Neural cell (in vitro differentiated cells): ENCODE data around the gene FBXO21. TPM values are rescaled to one million over a fixed set of nuclear protein-coding genes. Genes with fewer than 3 reads are reported as not detected.

ENCODE experiments used
- H2AFZ ChIP-seq: fragments of 200-600, 300-800 bp; sonication (generic), shearing (Covaris generic); 2 replicates; pipeline ENCODE4 v1.6.0; 2014; ENCODE audit warnings: low read depth, mild to moderate bottlenecking, antibody characterized with exemption, low read length, moderate library complexity
- H3F3A ChIP-seq: fragments of 200-600 bp; shearing (Covaris generic); 2 replicates; pipeline ENCODE4 v1.6.1; 2016; ENCODE audit warnings: mild to moderate bottlenecking, moderate library complexity, mixed read lengths, antibody characterized with exemption, low read length; ENCODE audit not compliant: insufficient read depth, poor library complexity, severe bottlenecking
- H3K27ac ChIP-seq: fragments of 200-600, 300-800 bp; sonication (generic), shearing (Covaris generic); 2 replicates; pipeline ENCODE4 v1.5.1; 2014; ENCODE audit warnings: mild to moderate bottlenecking, low read length, moderate library complexity
- H3K27me3 ChIP-seq: fragments of 300-800, 200-600 bp; sonication (generic), shearing (Covaris generic); 2 replicates; pipeline ENCODE4 v1.6.0; 2014; ENCODE audit warnings: mild to moderate bottlenecking, low read depth, low read length, moderate library complexity; ENCODE audit not compliant: insufficient read depth
- H3K36me3 ChIP-seq: fragments of 300-800, 200-600 bp; sonication (generic), shearing (Covaris generic); 2 replicates; pipeline ENCODE4 v1.5.1; 2014; ENCODE audit warnings: mild to moderate bottlenecking, antibody characterized with exemption, low read length, moderate library complexity; ENCODE audit not compliant: insufficient read depth
- H3K4me2 ChIP-seq: fragments of 300-800, 200-600 bp; sonication (generic), shearing (Covaris generic); 2 replicates; pipeline ENCODE4 v1.6.0; 2014; ENCODE audit warnings: mild to moderate bottlenecking, low read length
- H3K4me3 ChIP-seq: fragments of 300-800, 200-600 bp; sonication (generic), shearing (Covaris generic); 2 replicates; pipeline ENCODE4 v1.5.1; 2014; ENCODE audit warnings: mild to moderate bottlenecking, low read length, moderate library complexity
- H3K79me2 ChIP-seq: fragments of 200-600 bp; shearing (Covaris generic); replicated peaks from 2 replicates; pipeline ENCODE4 v1.6.0; 2014; ENCODE audit warnings: mild to moderate bottlenecking, low read length, moderate library complexity; ENCODE audit not compliant: insufficient read depth
- H3K9ac ChIP-seq: fragments of 300-800, 200-600 bp; sonication (generic), shearing (Covaris generic); 2 replicates; pipeline ENCODE4 v1.6.1; 2016; ENCODE audit warnings: mild to moderate bottlenecking, low read length, mixed read lengths
- H3K9me2 ChIP-seq: fragments of 200-600 bp; shearing (Covaris generic); 2 replicates; pipeline ENCODE4 v1.6.1; 2016; ENCODE audit warnings: mild to moderate bottlenecking, low read length, mixed read lengths; ENCODE audit not compliant: insufficient read depth
- H3K9me3 ChIP-seq: fragments of 200-600, 300-800 bp; sonication (generic), shearing (Covaris generic); 2 replicates; pipeline ENCODE4 v1.6.1; 2016; ENCODE audit warnings: mild to moderate bottlenecking, mixed run types, low read length, moderate library complexity, mixed read lengths
- H4K20me1 ChIP-seq: fragments of 200-600 bp; shearing (Covaris generic); 2 replicates; pipeline ENCODE4 v1.6.1; 2016; ENCODE audit warnings: mild to moderate bottlenecking, mixed run types; ENCODE audit not compliant: insufficient read depth
- CTCF ChIP-seq: fragments of 450-650 bp; IDR thresholded peaks from 2 replicates; pipeline ENCODE4 v1.5.1; 2014; ENCODE audit warnings: antibody characterized with exemption, mild to moderate bottlenecking, moderate library complexity; ENCODE audit not compliant: poor library complexity, severe bottlenecking
- EP300 ChIP-seq: fragments of 450-650 bp; conservative IDR thresholded peaks from 2 replicates; pipeline ENCODE4 v1.6.1; 2014; ENCODE audit warnings: antibody characterized with exemption, mild to moderate bottlenecking, moderate library complexity; ENCODE audit not compliant: poor library complexity, severe bottlenecking
- EZH2 ChIP-seq: fragments of 200-600, 300-800 bp; shearing (Covaris generic), sonication (generic); IDR thresholded peaks from 2 replicates; pipeline ENCODE4 v1.6.1; 2014; ENCODE audit warnings: antibody characterized with exemption, low read length, borderline replicate concordance, mild to moderate bottlenecking; ENCODE audit not compliant: insufficient read depth, poor library complexity, severe bottlenecking
- MXI1 ChIP-seq: fragments of 450-650 bp; conservative IDR thresholded peaks from 2 replicates; pipeline ENCODE4 v1.6.1; 2014; ENCODE audit warnings: antibody characterized with exemption, mild to moderate bottlenecking; ENCODE audit not compliant: poor library complexity, severe bottlenecking
- POLR2AphosphoS5 ChIP-seq: IDR thresholded peaks from 2 replicates; pipeline ENCODE4 v1.6.1; 2012
- RAD21 ChIP-seq: fragments of 450-650 bp; conservative IDR thresholded peaks from 2 replicates; pipeline ENCODE4 v1.6.1; 2014; ENCODE audit warnings: antibody characterized with exemption, mild to moderate bottlenecking, moderate library complexity
- REST ChIP-seq: IDR thresholded peaks from 2 replicates; pipeline ENCODE4 v1.6.1; 2012; ENCODE audit warnings: borderline replicate concordance
- SMC3 ChIP-seq: fragments of 450-650 bp; conservative IDR thresholded peaks from 2 replicates; pipeline ENCODE4 v1.6.1; 2014; ENCODE audit warnings: antibody characterized with exemption, mild to moderate bottlenecking, moderate library complexity; ENCODE audit not compliant: poor library complexity
- TAF1 ChIP-seq: IDR thresholded peaks from 2 replicates; pipeline ENCODE4 v1.6.1; 2012; ENCODE audit warnings: low read depth
- polyA plus RNA-seq: library from polyadenylated mRNA; depleted of rRNA; stranded (reverse); fragments of >200 nt; gene quantifications from 2 replicates; pipeline ENCODE4 v1.2.3, GENCODE V29; 2014

Gene FBXO21
- polyA plus RNA-seq, 1 donor from 2014 or later: 127 TPM

GRCh38 chr12:117208811-117209455 is 18.7 kb upstream of the FBXO21 start:
- Histone ChIP-seq H3K27me3 (no peaks in the 10 kb centered on the region), H3K9me3 (no peaks in the 10 kb centered on the region)
- TF ChIP-seq EP300: no peak
- no peak for TF ChIP-seq MXI1
- TF ChIP-seq CTCF: no peak
- TF ChIP-seq EZH2: no peak
- TF ChIP-seq TAF1: no peak
- TF ChIP-seq REST: no peak
- no peak for TF ChIP-seq POLR2AphosphoS5
- TF ChIP-seq SMC3: no peak
- TF ChIP-seq RAD21: no peak

GRCh38 chr12:117208206-117208605 is 17.9 kb upstream of the FBXO21 start:
- Histone ChIP-seq H3K27ac (no peak overlapping the region), H3K36me3 (no peaks in the 10 kb centered on the region)
- TF ChIP-seq RAD21: no peak
- TF ChIP-seq EZH2: no peak
- no peak for TF ChIP-seq MXI1
- no peak for TF ChIP-seq TAF1
- TF ChIP-seq POLR2AphosphoS5: no peak
- TF ChIP-seq EP300: no peak
- no peak for TF ChIP-seq REST

More at GRCh38 chr12:117208811-117209455, 18.7 kb upstream of the FBXO21 start:
- no peak overlapping the region for H3K4me3 ChIP-seq
- H4K20me1 ChIP-seq: no peaks in the 10 kb centered on the region
- H3K27ac ChIP-seq: no peak overlapping the region
- no peak overlapping the region for H3K9ac ChIP-seq
- H3K9me2 ChIP-seq: no peaks in the 10 kb centered on the region
- H3F3A ChIP-seq: no peaks in the 10 kb centered on the region
- no peaks in the 10 kb centered on the region for H3K79me2 ChIP-seq
- H3K36me3 ChIP-seq: no peaks in the 10 kb centered on the region
- no peak overlapping the region for H3K4me2 ChIP-seq
- no peak overlapping the region for H2AFZ ChIP-seq

More at GRCh38 chr12:117208206-117208605, 17.9 kb upstream of the FBXO21 start:
- H3F3A ChIP-seq: no peaks in the 10 kb centered on the region
- H3K9ac ChIP-seq: no peak overlapping the region
- no peaks in the 10 kb centered on the region for H3K9me2 ChIP-seq
- H3K9me3 ChIP-seq: no peaks in the 10 kb centered on the region
- no peak overlapping the region for H2AFZ ChIP-seq
- H3K27me3 ChIP-seq: no peaks in the 10 kb centered on the region
- H3K79me2 ChIP-seq: no peaks in the 10 kb centered on the region
- H3K4me2 ChIP-seq: no peak overlapping the region
- H4K20me1 ChIP-seq: no peaks in the 10 kb centered on the region
- H3K4me3 ChIP-seq: no peak overlapping the region
